Gastrocnemius medialis (tissue), 4 donors: ENCODE measurements around the gene TRIM77. TPM values are rescaled to one million over a fixed set of nuclear protein-coding genes. Genes with fewer than 3 reads are reported as not detected.
"Not testable (repeated sequence)": the region's sequence is repeated elsewhere in the genome, so short reads cannot be mapped to it uniquely, and the experiment has no call there.

Experiments used
- ATAC-seq, 2 donors: fragments of 150-250 bp; one replicate each; pipeline ENCODE4 v1.9.1; 2016
- DNase-seq, 2 donors: peaks; one replicate each; pipeline ENCODE4 v3.0.0-alpha.2; 2019
- H3K27ac ChIP-seq, 4 donors: fragments of 200-600 bp; sonication (generic); 1 replicate in 1 of 4; 2 replicates in 3 of 4; pipeline ENCODE4 v1.5.1; 2016 to 2018; ENCODE audit warnings: mild to moderate bottlenecking in 2 of 4, moderate library complexity in 1 of 4
- H3K27me3 ChIP-seq, 3 donors: fragments of 200-600 bp; sonication (generic) in 2 of 3; 1 replicate in 1 of 3; 2 replicates in 2 of 3; pipeline versions ENCODE4 v1.5.1 to v1.6.0; 2016 to 2019; ENCODE audit warnings: mild to moderate bottlenecking in 1 of 3, moderate library complexity in 1 of 3
- H3K36me3 ChIP-seq, 2 donors: fragments of 200-600 bp; sonication (generic) in 1 of 2; one replicate each; pipeline ENCODE4 v1.5.1; 2017 to 2018
- H3K4me1 ChIP-seq, 2 donors: fragments of 200-600 bp; sonication (generic) in 1 of 2; one replicate each; pipeline ENCODE4 v1.5.1; 2016 to 2017; ENCODE audit warnings: mild to moderate bottlenecking in 2 of 2
- H3K4me3 ChIP-seq, 4 donors: fragments of 200-600 bp; sonication (generic) in 3 of 4; 1 replicate in 1 of 4; 2 replicates in 3 of 4; pipeline ENCODE4 v1.5.1; 2016 to 2019; ENCODE audit warnings: mild to moderate bottlenecking in 2 of 4
- H3K9me3 ChIP-seq, 3 donors: fragments of 200-600 bp; sonication (generic) in 2 of 3; 1 replicate in 1 of 3; 2 replicates in 2 of 3; pipeline ENCODE4 v1.5.1; 2016 to 2019
- CTCF ChIP-seq, 5 experiments: fragments of 450-650 bp in 3 of 5; fragments of 200-600 bp in 2 of 5; sonication (generic) in 2 of 5; IDR thresholded peaks in 4 of 5; conservative IDR thresholded peaks in 1 of 5; 1 replicate in 4 of 5; 2 replicates in 1 of 5; pipeline ENCODE4 v1.5.1; 2016 to 2019; ENCODE audit warnings: antibody characterized with exemption in 5 of 5, mild to moderate bottlenecking in 3 of 5, moderate library complexity in 3 of 5
- POLR2A ChIP-seq, 2 donors: fragments of 450-650 bp; IDR thresholded peaks; one replicate each; pipeline ENCODE4 v1.6.1; 2017; ENCODE audit warnings: antibody characterized with exemption in 2 of 2, mild to moderate bottlenecking in 2 of 2, moderate library complexity in 2 of 2
- in situ Hi-C, 4 donors: fragments of 200-750 bp; cut with MboI; loops; one replicate each; pipeline versions ENCODE4 v1.15.0 to v1.8.0; 2017; ENCODE audit warnings: low sequenced_read_pairs in 4 of 4
- intact Hi-C: fragments of 100-400 bp; cut with DNase I; formaldehyde crosslinking; loops from one replicate; pipeline ENCODE4 v1.15.1; 2023; ENCODE audit warnings: low total_unique reads
- total RNA-seq, 4 donors: library from RNA; depleted of rRNA; stranded (reverse); fragments of >200 nt; gene quantifications; one replicate each; pipeline versions ENCODE4 v1.1.0 to v1.2.3, GENCODE V29; 2016

Gene TRIM77, protein sequence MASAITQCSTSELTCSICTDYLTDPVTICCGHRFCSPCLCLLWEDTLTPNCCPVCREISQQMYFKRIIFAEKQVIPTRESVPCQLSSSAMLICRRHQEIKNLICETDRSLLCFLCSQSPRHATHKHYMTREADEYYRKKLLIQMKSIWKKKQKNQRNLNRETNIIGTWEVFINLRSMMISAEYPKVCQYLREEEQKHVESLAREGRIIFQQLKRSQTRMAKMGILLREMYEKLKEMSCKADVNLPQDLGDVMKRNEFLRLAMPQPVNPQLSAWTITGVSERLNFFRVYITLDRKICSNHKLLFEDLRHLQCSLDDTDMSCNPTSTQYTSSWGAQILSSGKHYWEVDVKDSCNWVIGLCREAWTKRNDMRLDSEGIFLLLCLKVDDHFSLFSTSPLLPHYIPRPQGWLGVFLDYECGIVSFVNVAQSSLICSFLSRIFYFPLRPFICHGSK
- not detected for total RNA-seq

DNA sequence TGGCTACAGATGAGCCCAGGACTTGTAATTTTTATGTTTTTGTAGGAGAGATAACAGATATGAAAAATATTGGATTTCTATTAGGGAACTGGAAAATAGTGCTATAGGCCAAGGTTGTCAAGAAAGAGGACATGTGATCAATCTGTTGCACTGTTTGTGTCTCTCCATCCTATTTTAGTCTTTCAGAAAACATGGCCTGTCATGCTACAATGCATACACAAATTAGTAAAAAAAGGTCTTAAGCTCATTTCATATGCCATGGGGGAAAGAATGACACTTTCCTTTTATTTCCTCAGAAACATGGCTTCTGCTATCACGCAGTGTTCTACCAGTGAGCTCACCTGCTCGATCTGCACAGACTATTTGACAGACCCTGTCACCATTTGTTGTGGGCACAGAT, at the start of gene TRIM77:
Gene TRIM77, plus strand, starts transcription at position 301 of the 400 bp plus-strand sequence. Its CDS starts 0 bp downstream, at position 301.
- in situ Hi-C loops, H3K36me3 ChIP-seq, H3K9me3 ChIP-seq, H3K27me3 ChIP-seq, DNase-seq, H3K4me3 ChIP-seq, ATAC-seq, intact Hi-C loops, H3K4me1 ChIP-seq, H3K27ac ChIP-seq: not testable (repeated sequence)

DNA sequence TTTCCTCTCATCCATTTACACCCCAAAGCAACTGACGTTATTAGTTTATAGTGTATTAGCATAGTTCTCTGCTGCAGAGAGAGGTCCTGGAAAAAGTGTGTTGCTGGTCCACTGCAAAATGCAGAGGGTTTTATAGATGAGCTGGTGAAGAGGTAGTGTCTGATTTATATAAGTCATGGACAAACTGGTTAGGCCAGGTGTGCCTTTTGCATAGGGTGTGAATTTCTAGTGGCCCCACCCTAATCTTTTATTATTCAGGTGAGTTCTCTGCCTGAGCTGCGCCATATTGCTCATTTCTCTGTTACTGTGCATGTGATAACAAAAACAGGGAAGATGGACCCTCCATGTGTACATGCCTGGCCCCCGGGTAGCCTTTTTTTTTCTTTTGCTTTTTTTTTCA, 43.1 kb upstream of the TRIM77 start:
- H3K4me1 ChIP-seq, result no peaks in the 10 kb centered on the region
- DNase-seq (no peak), ATAC-seq (no peak)
- intact Hi-C loops (no loop called here), in situ Hi-C loops (no loop called here)
- H3K27ac ChIP-seq, result no peak overlapping the region
- TF ChIP-seq CTCF (IDR thresholded peaks at IDR 0.05 in 4 of 5, conservative IDR thresholded peaks at IDR 0.05 in 1 of 5) (no peak), POLR2A (IDR thresholded peaks at IDR 0.05) (no peak)
- no peak overlapping the region for H3K4me3 ChIP-seq
- H3K9me3 ChIP-seq, result no peaks in the 10 kb centered on the region
- H3K27me3 ChIP-seq, result no peaks in the 10 kb centered on the region
- no peaks in the 10 kb centered on the region for H3K36me3 ChIP-seq

DNA sequence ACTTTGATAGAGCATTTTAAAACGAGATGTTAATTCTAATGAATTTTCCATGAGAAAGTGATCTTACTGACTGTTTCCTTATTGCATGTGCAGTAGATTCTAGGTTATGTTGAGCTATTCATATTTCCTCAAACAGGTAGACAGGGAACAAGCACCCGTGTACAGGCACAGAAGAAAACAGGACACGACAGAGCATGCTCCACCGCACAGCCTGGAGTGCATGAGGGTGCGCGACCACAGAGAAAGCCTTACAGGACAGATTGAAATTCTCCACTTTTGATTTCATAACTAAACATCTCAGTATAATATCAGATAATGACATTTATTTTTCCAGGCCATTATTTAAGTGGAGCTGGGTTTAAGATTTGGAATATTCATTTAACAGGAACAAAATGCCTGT, 41.9 kb upstream of the TRIM77 start:
- H3K4me3 ChIP-seq, H3K27ac ChIP-seq, H3K4me1 ChIP-seq, intact Hi-C loops, DNase-seq, H3K9me3 ChIP-seq, H3K27me3 ChIP-seq, ATAC-seq, in situ Hi-C loops, H3K36me3 ChIP-seq: not testable (repeated sequence)

GRCh38 chr11:89669586-89669985, 40.5 kb upstream of the TRIM77 start:
- H3K27me3 ChIP-seq, H3K4me3 ChIP-seq, H3K36me3 ChIP-seq, H3K9me3 ChIP-seq, H3K4me1 ChIP-seq, H3K27ac ChIP-seq, in situ Hi-C loops, ATAC-seq, intact Hi-C loops, DNase-seq: not testable (repeated sequence)

- in situ Hi-C loops, intact Hi-C loops, H3K27me3 ChIP-seq, ATAC-seq, DNase-seq, H3K36me3 ChIP-seq, H3K27ac ChIP-seq, H3K4me1 ChIP-seq, H3K4me3 ChIP-seq, H3K9me3 ChIP-seq: not testable (repeated sequence)
These were observed 40.0 kb upstream of the TRIM77 start for GRCh38 chr11:89669993-89670669.

- H3K9me3 ChIP-seq, H3K27me3 ChIP-seq, H3K4me3 ChIP-seq, intact Hi-C loops, DNase-seq, ATAC-seq, H3K36me3 ChIP-seq, in situ Hi-C loops, H3K27ac ChIP-seq, H3K4me1 ChIP-seq: not testable (repeated sequence)
These were observed 37.6 kb upstream of the TRIM77 start for GRCh38 chr11:89672547-89672946.

GRCh38 chr11:89673380-89673779, 36.7 kb upstream of the TRIM77 start:
- H3K4me3 ChIP-seq, H3K27me3 ChIP-seq, intact Hi-C loops, H3K36me3 ChIP-seq, in situ Hi-C loops, H3K27ac ChIP-seq, ATAC-seq, H3K9me3 ChIP-seq, DNase-seq, H3K4me1 ChIP-seq: not testable (repeated sequence)

DNA sequence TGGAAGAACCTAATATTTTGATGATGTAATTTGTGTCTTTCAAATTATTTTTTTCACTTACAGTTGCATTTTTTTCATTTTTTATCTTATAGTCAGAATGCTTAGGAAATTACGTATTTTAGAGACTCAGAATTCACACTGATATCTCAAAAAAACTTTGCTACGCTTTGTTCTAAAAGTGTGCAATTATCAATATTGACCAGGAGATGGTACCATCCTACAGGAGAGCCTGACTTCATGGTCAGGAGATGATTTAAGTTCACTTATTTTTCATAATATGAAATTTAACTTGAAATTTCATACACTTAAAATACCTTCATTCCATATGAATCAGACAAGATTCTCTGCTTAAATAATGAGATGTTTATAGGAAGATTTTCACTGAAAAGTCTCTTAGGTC, 34.7 kb upstream of the TRIM77 start:
- H3K4me3 ChIP-seq, DNase-seq, in situ Hi-C loops, ATAC-seq, H3K27ac ChIP-seq, intact Hi-C loops, H3K9me3 ChIP-seq, H3K4me1 ChIP-seq, H3K27me3 ChIP-seq, H3K36me3 ChIP-seq: not testable (repeated sequence)

- ATAC-seq, intact Hi-C loops, H3K27me3 ChIP-seq, H3K27ac ChIP-seq, in situ Hi-C loops, H3K4me3 ChIP-seq, H3K4me1 ChIP-seq, H3K9me3 ChIP-seq, H3K36me3 ChIP-seq, DNase-seq: not testable (repeated sequence)
These were observed 34.2 kb upstream of the TRIM77 start for GRCh38 chr11:89675948-89676347.

- ATAC-seq, DNase-seq, H3K27me3 ChIP-seq, intact Hi-C loops, H3K4me1 ChIP-seq, H3K27ac ChIP-seq, in situ Hi-C loops, H3K4me3 ChIP-seq, H3K9me3 ChIP-seq, H3K36me3 ChIP-seq: not testable (repeated sequence)
These were observed 3.0 kb upstream of the TRIM77 start for GRCh38 chr11:89707080-89707479.
